DMS 273 (cell line): Measurements from ENCODE around the gene GABRG3.
"Not testable (repeated sequence)": the region's sequence is repeated elsewhere in the genome, so short reads cannot be mapped to it uniquely, and the experiment has no call there.

ENCODE experiments used
- DNase-seq: peaks from one replicate; lab custom pipeline; 2025; ENCODE audit not compliant: unreplicated experiment; lab: John Stamatoyannopoulos, UW

The GABRG3 gene

DNA sequence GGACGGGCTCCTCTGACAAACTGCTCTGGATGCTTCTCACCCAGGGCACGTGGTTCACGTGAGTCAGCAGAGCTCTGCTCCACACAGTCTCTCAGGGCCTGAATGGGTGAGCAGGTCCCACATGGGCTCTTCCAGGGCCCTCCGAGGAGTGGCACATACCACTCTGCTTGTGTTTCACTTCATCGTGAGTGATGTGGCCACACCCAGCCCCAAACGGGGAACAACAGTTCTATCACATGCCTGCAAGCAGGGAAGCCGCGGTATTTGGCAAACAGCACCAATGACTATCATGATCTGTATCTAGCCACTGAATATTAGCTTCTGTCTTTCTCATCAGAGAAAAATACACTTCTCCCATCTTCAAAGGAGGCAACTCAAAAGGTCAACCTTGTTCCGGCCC is 352.8 kb downstream of the GABRG3 start:
- no peak for DNase-seq

- DNase-seq, result peak; percentile 35
Observed at GRCh38 chr15:27324886-27325615, 354.1 kb downstream of the GABRG3 start.

DNA sequence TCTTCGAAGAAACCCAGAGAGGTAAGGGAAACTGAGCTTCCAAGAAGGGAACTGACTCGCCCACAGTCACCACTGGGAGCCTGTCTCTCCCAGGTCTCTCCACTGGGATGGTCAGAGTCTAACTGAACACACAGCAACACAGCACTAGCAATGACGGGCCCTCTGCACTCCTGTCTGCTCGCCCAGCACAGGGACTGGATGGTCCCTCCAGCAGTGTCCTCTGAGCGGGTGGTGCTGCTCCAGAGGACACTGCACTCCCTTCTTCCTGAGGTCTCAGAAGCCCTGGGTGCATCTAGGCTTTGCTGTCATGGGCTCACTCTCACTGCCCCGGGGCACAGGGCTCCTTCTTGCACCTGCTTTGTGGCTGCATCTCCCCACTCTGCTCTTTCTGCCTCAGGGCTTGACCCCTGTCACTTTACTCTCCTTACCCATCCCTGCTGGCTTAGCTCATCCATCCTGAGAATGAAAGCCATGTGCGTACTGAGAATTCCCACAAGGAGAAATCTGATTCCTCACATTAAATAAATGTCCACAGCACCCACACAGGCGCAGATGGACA is 356.6 kb downstream of the GABRG3 start:
- DNase-seq, result no peak

GRCh38 chr15:27328186-27328585 is 357.2 kb downstream of the GABRG3 start:
- no peak for DNase-seq

DNA sequence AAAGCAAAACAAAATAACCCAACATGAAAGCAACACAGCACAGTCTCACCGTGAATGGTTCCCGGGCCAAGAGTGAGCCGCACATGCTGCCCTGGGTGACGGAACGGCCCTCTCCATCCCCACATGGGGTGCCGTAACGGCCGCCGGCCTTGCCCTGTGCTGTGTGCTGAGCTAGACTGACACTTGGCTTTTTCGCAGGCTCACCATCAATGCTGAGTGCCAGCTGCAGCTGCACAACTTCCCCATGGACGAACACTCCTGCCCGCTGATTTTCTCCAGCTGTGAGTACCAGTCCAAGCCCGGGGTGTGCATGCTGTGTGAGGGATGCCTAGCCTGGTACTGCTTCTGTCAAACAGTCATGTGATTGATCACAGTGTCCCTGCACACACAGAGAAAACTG is 357.6 kb downstream of the GABRG3 start:
- no peak for DNase-seq

- no peak for DNase-seq
Observed at GRCh38 chr15:27330326-27330725, 359.3 kb downstream of the GABRG3 start.

GRCh38 chr15:27336676-27337075 is 365.7 kb downstream of the GABRG3 start:
- no peak for DNase-seq

DNA sequence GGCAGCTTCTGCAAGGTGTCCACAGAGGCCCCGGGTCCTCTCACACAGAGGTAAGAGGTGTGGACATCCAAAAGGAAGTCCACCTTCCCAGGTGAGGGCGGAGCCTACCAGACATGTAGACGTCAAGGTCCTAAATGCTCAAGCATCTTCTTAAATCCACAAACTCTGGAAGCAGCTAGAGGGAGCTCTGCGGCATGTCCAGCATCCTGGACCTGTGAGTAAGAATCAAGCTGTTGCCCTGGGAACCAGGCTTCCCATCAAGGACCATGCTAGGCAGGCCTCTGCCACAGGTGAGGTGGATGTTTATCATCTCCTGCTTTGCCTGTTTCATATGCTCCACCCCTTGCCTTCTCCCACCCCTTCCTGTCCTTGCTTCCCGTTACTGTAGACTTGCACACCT is 368.2 kb downstream of the GABRG3 start:
- DNase-seq, result no peak

- no peak for DNase-seq
Observed at GRCh38 chr15:27341780-27342343, 370.9 kb downstream of the GABRG3 start.

DNA sequence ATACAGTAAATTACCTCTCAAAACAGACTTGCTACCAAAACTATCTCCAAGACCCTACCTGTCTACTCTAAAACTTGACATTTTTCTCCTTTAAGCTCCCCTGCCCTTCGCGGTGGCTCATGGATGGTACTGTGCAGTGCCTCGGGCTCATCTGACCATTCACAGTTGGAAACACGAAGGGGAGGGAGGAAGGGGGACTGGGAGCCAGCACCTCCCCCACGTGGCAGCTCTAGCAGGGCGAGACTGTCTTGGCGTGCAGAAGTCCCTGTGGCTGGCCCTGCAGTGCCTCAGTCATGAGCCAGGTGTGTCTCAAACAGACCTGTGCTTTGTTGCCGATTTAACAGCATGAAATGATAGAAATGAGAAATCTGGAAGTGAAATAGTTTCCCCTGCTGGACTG is 372.0 kb downstream of the GABRG3 start:
- DNase-seq, result no peak

DNA sequence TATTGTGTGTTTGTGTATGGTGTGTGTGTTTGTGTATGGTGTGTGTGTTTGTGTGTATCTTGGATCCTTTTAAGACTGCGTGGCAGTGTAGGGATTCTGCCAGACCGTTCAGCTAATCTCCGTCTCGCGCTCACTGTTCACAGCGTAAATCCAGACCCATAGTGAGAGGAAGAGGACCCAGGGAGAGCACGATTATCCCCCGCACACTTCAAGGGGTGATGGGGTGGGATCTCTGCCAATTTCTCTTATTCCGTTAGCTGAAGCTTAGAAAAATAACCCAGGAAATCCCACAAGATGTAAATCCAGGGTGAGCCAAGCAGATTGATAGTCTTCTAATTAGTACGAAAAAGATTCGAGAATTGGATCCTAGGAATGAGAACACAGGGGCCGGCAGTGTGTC is 381.2 kb downstream of the GABRG3 start:
- peak; percentile 11 for DNase-seq

- peak; percentile 26 for DNase-seq
Observed at GRCh38 chr15:27353856-27354255, 382.9 kb downstream of the GABRG3 start.

DNA sequence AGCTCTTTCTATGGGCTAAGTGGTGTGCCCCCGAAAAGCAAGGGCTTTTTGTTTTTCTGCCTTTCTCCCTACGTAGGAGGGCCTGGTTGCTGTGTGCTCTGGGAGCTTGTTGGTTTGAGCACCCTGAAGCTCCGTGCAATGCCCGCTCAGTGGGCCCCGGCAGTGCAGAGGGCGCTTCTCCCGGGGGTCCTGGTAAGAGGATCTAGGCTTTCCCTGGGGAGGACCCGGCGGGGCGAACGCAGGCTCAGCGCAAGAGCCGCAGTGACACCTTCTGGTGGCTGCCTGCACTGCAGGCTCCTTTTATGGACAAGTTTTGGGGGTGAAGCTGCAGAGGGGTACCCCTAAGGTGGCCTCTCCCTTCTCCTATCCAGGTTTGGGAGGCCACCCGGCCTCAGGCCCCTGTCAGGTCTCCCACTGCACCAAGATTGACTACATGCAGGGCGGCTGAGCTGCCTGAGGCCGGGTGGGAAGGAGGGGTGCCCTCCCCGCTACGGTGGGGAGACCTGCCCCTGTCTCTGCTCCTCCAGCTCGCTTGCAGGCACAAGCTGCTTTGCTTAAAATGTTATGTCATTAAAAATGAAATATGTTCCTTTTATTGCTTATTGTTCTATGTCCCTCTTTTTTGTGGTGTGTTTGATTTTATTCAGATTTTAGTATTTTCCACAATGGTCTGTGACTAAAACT is 387.9 kb downstream of the GABRG3 start:
- DNase-seq, result no peak

GRCh38 chr15:27359586-27359985 is 388.6 kb downstream of the GABRG3 start:
- DNase-seq, result no peak

DNA sequence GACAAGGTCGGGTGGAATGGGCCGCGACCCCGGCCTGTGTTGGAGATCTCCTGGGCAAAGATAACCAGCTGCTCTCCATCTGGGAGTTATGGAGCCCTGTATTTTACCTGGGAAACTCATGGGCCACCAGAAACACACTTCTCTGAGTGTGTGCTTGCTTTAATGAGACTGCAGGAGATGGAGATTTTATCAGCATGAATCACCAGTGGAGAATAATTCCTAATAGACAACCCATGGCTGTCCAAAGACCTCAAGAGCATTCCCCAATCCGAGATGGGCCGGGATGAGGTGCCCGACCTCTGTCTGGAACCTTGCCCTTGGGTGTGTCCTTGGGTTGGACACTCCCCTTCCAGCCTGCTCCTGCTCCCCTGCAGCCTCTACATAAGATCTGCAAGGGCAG is 389.3 kb downstream of the GABRG3 start:
- no peak for DNase-seq

GRCh38 chr15:27361438-27361837 is 390.5 kb downstream of the GABRG3 start:
- no peak for DNase-seq

DNA sequence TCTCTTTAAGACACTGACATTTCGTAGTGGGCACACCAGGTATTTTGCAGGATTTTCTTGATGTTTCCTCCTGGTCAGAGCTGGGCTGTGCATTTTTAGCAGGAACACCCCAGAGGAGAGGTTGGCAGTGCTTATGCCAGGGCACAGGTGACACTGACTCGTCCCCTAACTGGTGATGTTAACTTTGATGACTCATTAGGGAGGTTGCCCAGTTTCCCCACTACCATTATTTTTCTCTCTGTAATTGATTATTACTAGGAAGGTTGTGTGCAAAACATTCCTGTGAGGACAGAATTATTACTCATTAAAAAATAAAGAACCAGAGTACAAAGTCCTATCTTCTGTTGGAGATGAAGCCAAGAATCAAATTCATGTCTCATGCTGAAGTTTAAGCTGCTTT is 394.5 kb downstream of the GABRG3 start:
- no peak for DNase-seq

- not testable (repeated sequence) for DNase-seq
Observed at GRCh38 chr15:27377391-27377790, 406.4 kb downstream of the GABRG3 start.

DNA sequence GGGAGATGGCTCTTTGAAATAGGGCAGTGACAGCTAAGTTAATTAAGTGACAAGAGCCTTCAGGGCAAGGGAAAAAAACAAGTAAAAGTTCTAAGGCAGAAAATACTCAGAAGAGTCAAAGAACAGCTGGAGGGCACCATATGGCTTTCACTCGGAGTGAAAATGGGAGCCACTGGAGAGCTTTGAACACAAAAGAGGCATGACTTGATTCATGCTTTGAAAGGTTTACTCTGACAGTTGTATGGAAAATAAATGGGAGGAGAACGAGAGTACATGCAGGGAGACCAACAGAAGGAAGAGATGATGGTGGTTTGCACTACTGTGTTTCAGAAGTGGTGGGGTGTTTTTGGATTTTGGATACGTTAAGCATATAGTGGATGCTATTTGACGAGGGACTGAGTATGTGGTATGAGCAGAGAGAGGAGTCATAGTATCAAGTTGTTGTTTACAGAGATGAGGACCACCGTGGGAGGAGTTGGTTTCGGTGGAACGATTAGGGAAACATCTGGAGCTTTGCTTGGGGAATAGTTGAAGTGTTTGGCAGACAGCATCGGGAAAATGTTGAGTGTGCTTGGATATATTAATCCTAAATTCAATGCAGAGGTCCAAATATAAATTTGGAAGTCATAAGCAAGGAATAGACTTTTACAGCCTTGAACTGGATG is 411.5 kb downstream of the GABRG3 start:
- DNase-seq, result peak; percentile 89

GRCh38 chr15:27383726-27384125 is 412.7 kb downstream of the GABRG3 start:
- DNase-seq, result no peak

DNA sequence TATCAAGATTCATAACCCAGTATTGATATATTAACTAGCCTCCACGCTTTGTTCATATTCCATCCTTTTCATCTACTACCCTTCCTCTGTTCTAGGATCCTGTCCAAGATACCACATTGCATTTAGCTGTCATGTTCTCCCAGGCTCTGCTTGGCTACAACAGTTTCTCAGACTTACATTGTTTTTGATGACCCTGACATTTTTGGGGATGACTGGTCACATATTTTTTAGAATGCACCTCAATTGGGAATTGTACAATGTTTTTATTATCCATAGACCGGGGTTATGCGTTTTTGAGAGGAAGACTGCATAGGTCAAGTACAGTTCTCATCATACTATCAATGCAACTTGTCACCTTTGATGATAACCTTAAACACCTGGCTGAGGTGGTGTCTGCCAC is 421.2 kb downstream of the GABRG3 start:
- no peak for DNase-seq

GRCh38 chr15:27396521-27396920 is 425.5 kb downstream of the GABRG3 start:
- DNase-seq, result peak; percentile 1
